GM10248 (cell line): ENCODE results near the gene CCDC184.

ENCODE experiments used
- CTCF ChIA-PET: fragments of 300-600 bp; sonication (Branson Sonifier 250); formaldehyde crosslinking; extraction: SDS; loops from one replicate; lab custom pipeline; 2021; ENCODE audit warnings: antibody characterized with exemption; lab: Yijun Ruan, JAX
- POLR2A ChIA-PET: fragments of 350-650 bp; sonication (Branson Sonifier 250); formaldehyde crosslinking; extraction: SDS; loops from one replicate; lab custom pipeline; 2020; ENCODE audit warnings: antibody characterized with exemption; lab: Yijun Ruan, JAX
- DNase-seq: peaks from one replicate; pipeline ENCODE4 v3.0.0; 2012; ENCODE audit errors: extremely low spot score
- TF ChIP-seq, protein P1 (sequence below): IDR thresholded peaks from 2 replicates; pipeline ENCODE4 v1.5.1; 2012; ENCODE audit warnings: mild to moderate bottlenecking, low read depth; ENCODE audit errors: extremely low read depth, missing control alignments, control extremely low read depth

The CCDC184 gene

DNA sequence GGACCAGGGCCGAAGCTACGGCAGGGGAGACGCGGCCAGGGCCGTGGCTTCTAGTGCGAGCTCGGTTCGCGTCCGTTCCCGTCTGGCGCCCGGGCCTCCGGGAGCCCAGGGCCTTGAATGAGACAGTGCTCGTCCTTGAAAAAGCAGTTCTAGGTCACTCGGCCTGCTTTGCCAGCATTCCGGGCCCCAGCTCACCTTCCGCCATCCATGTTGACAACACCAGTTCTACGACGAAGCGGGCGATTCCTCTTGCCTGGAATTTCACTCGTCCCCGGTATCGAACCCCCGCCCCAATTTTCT is 15.2 kb downstream of the CCDC184 start:
- POLR2A ChIA-PET: interaction anchor here (0.6 to 1.5 kb wide), 4 partner anchors 50 to 453 kb away, joined by 4 to 11 read pairs (median 6); partner anchors contain the start of gene VDR
- TF ChIP-seq, protein P1, sequence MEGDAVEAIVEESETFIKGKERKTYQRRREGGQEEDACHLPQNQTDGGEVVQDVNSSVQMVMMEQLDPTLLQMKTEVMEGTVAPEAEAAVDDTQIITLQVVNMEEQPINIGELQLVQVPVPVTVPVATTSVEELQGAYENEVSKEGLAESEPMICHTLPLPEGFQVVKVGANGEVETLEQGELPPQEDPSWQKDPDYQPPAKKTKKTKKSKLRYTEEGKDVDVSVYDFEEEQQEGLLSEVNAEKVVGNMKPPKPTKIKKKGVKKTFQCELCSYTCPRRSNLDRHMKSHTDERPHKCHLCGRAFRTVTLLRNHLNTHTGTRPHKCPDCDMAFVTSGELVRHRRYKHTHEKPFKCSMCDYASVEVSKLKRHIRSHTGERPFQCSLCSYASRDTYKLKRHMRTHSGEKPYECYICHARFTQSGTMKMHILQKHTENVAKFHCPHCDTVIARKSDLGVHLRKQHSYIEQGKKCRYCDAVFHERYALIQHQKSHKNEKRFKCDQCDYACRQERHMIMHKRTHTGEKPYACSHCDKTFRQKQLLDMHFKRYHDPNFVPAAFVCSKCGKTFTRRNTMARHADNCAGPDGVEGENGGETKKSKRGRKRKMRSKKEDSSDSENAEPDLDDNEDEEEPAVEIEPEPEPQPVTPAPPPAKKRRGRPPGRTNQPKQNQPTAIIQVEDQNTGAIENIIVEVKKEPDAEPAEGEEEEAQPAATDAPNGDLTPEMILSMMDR: no peak
- DNase-seq: peak; percentile 38
- CTCF ChIA-PET: interaction anchor here (1.1 to 4.5 kb wide), 8 partner anchors 9 to 455 kb away, joined by 3 to 29 read pairs (median 5); no protein-coding TSS in a partner anchor

DNA sequence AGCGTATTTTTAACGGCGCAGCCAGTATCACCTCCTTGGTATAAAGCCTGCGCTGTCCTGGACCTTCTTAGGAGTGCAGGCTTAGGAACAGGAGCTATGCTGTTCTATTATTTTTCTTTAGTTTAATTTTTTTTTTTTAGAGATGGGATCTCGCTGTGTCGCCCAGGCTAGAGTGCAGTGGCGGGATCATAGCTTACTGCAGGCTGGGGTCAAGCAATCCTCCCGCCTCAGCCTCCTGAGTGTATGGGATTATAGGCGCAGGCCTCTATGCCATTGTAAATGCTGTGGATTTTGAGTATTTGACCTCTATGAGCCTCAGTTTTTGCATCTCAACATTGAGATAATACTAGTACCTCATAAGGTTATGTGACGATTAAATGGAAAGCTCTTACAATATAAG is 15.5 kb downstream of the CCDC184 start:
- ChIA-PET CTCF (interaction anchor here (0.9 to 4.5 kb wide), 8 partner anchors 10 to 462 kb away, joined by 3 to 29 read pairs (median 4); no protein-coding TSS in a partner anchor), POLR2A (interaction anchor here (0.5 to 1.5 kb wide), 7 partner anchors 14 to 658 kb away, joined by 3 to 11 read pairs (median 5); partner anchors contain the start of gene VDR)
- DNase-seq: no peak
- TF ChIP-seq, protein P1: no peak

DNA sequence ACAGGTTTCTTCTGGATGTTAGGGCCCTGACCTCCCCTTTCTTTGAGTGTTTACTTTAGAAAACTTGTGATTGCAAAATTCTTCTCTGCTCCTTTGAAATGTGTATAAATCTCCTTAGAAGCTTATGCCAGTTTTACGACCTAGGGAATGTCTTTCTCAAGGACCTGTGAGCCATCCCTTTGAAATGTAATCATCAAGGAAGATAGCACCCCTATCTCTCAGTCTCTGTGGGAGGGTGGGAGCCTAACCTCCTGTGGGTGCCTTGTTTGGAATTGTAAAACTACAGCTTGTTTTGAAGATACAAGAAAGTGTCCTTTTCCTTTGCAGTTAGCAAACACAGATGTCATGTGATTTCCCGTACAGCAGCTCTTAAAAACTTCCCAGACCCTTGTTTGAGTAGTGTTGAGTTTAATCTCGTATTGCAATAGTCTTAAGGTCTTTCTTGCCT is 16.4 kb downstream of the CCDC184 start:
- DNase-seq: no peak
- ChIA-PET POLR2A (interaction anchor here (0.5 to 0.7 kb wide), 2 partner anchors 13 to 43 kb away, joined by 4 to 5 read pairs; no protein-coding TSS in a partner anchor), CTCF (interaction anchor here (0.8 to 4.5 kb wide), 11 partner anchors 11 to 461 kb away, joined by 3 to 29 read pairs (median 3); partner anchors contain the start of genes ASB8 and TMEM106C)
- TF ChIP-seq, protein P1: no peak

DNA sequence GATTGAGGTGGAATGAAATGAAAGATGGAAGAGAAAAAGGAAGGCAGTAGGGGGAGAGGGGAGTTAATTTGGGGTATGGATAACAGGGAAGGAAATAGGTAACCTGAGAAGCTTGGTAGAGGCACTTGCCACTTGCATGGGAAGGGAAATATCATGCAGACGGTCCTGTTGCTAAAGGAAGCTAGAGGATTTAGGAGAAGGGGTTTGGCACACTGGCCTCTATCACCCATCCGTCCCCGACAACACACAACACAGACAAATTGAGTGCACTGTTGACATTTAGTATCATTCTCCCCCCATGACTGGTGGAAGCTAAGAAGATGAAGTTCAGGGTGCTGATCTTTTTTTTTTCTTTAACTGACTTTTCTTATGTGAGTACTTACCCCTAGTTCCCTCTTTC is 17.6 kb downstream of the CCDC184 start:
- POLR2A ChIA-PET: no interaction called here
- no peak for DNase-seq
- TF ChIP-seq, protein P1: no peak
- CTCF ChIA-PET: interaction anchor here (1.1 to 4.5 kb wide), 5 partner anchors 10 to 418 kb away, joined by 3 to 29 read pairs (median 8); partner anchors contain the start of gene TMEM106C

DNA sequence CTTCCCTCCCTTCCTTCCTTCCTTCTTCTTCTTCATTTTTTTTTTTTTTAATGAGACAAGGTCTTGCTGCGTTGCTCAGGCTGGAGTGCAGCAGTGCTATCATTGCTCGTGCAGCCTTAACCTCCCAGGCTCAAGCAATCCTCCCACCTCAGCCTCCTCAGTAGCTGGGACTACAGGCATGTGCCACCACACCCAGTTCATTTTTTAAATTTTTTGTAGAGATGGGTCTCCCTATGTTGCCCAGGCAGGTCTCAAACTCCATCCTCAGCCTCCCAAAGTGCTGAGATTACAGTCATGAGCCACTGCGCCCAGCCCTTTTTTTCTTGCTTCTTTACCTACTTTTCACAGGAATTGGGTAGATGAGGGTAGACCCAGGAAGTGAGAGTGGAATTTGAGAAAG is 18.1 kb downstream of the CCDC184 start:
- no peak for DNase-seq
- ChIA-PET POLR2A (no interaction called here), CTCF (interaction anchor here (2.1 kb wide), 1 partner anchor 15 kb away, joined by 7 read pairs; no protein-coding TSS in a partner anchor)
- TF ChIP-seq, protein P1: no peak

DNA sequence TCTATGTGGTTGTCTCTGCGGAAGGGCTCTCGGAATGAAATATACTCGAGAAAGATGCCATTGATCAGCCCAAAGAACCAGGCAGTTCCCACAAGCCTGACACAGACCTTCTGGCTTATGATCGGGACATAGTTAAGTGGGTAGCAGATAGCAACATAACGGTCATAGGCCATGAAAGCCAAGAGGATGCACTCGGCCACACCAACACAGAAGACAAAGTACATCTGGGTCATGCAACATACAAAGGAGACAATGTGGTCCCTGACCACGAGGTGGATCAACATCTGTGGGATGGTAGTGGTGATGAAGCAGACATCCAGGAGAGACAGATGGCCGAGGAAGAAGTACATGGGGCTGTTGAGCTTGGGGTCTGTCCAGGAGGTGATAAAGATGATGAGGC is 19.3 kb downstream of the CCDC184 start:
- no peak for DNase-seq
- ChIA-PET CTCF (no interaction called here), POLR2A (no interaction called here)
- TF ChIP-seq, protein P1: no peak
